SH-SY5Y (cell line): Measurements from ENCODE around the gene CHD2.

Experiments used
- GATA2 ChIP-seq: IDR thresholded peaks from 2 replicates; pipeline ENCODE4 v1.6.1; 2011; ENCODE audit warnings: mild to moderate bottlenecking, low read depth, low read length
- GATA3 ChIP-seq: IDR thresholded peaks from 2 replicates; pipeline ENCODE4 v1.6.1; 2011; ENCODE audit warnings: low read depth, mild to moderate bottlenecking, low read length, moderate library complexity

- TF ChIP-seq GATA2 (no peak), GATA3 (no peak)
Observed at GRCh38 chr15:93060336-93061248, 160.5 kb downstream of the CHD2 start.
